OCI-LY1 (cell line): ENCODE results near the gene EHD1.
A peak's percentile ranks its signal among the peaks of the same experiment; 100 is the strongest.

Source experiments
- EZH2 ChIP-seq: fragments of 200-600 bp; sonication (generic), shearing (Covaris generic); IDR thresholded peaks from 2 replicates; pipeline ENCODE4 v1.8.0; 2017; ENCODE audit warnings: borderline replicate concordance, mixed run types, mild to moderate bottlenecking, antibody characterized with exemption, low read length, moderate library complexity, mixed read lengths
- TF ChIP-seq, protein P1 (sequence below): fragments of 200-600 bp; sonication (generic), shearing (Covaris generic); IDR thresholded peaks from 2 replicates; pipeline ENCODE4 v1.5.1; 2017; ENCODE audit warnings: mild to moderate bottlenecking, antibody characterized with exemption, low read length, moderate library complexity, mixed read lengths

DNA sequence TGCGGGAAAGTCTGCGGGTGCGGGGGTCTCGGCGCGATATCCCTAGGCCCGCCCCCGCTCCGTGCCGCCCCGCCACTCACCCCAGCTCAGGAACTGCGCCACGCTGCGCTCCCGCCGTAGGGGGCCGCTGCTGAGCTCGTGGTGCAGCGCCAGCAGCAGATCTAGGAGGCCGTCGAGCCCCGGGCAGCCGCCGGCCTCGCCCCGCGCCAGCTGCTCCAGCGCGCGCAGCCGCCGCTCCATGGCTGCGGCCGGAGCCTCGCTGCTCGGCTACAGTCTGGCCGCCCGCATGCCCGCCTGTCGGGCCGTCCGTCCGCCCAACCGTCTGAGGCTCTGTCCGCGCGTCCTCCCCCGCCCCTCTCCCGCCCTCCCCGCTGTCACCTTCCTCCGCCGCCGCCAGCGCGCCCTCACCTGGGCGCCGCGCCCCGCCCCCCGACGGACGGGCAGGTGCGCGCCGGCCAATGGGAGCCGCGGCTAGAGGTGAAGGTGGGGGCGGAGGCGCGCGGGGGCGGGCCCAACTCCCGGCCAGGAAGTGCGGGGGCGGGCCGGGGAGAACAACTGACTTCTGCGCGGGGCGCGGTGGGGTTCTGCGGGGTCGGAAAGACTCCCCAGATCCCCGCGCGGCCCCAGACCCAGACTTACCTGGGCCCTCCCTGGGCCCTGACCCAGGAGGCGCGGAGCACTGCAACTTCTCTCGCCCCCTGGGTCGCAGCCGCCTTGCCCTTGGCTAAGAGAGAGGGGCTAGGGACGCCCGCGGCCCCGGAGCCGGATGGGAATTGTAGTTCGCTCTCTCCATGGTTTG is 33.9 kb downstream of the EHD1 start, which contains the start of gene CDC42BPG:
- TF ChIP-seq EZH2: no peak
- TF ChIP-seq, protein P1, sequence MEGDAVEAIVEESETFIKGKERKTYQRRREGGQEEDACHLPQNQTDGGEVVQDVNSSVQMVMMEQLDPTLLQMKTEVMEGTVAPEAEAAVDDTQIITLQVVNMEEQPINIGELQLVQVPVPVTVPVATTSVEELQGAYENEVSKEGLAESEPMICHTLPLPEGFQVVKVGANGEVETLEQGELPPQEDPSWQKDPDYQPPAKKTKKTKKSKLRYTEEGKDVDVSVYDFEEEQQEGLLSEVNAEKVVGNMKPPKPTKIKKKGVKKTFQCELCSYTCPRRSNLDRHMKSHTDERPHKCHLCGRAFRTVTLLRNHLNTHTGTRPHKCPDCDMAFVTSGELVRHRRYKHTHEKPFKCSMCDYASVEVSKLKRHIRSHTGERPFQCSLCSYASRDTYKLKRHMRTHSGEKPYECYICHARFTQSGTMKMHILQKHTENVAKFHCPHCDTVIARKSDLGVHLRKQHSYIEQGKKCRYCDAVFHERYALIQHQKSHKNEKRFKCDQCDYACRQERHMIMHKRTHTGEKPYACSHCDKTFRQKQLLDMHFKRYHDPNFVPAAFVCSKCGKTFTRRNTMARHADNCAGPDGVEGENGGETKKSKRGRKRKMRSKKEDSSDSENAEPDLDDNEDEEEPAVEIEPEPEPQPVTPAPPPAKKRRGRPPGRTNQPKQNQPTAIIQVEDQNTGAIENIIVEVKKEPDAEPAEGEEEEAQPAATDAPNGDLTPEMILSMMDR: peak; percentile 62
